CD8-positive, alpha-beta memory T cell (primary cell): ENCODE measurements around the gene TTC8. TPM values are rescaled to one million over a fixed set of nuclear protein-coding genes. Genes with fewer than 3 reads are reported as not detected.
"Not testable (repeated sequence)": the region's sequence is repeated elsewhere in the genome, so short reads cannot be mapped to it uniquely, and the experiment has no call there.

Source experiments
- CTCF ChIA-PET: fragments of 350-600 bp; sonication (Branson Sonifier 250); formaldehyde crosslinking; loops from one replicate; lab custom pipeline; 2021; ENCODE audit warnings: antibody characterized with exemption; lab: Charles Lee
- POLR2A ChIA-PET: fragments of 350-600 bp; sonication (Branson Sonifier 250); formaldehyde crosslinking; loops from one replicate; lab custom pipeline; 2021; ENCODE audit warnings: antibody characterized with exemption; lab: Charles Lee
- DNase-seq, 5 donors: peaks; one replicate each; pipeline versions ENCODE4 v3.0.0 to v3.0.0-alpha.2; 2020 to 2022; ENCODE audit warnings: mixed read lengths in 1 of 5
- H3K27ac ChIP-seq: one replicate; pipeline ENCODE4 v1.7.0; 2013; ENCODE audit warnings: low read depth, mild to moderate bottlenecking, low read length, moderate library complexity
- H3K27me3 ChIP-seq: 2 replicates; pipeline ENCODE4 v1.7.0; 2013; ENCODE audit warnings: low read length, mild to moderate bottlenecking; ENCODE audit not compliant: insufficient read depth, poor library complexity, severe bottlenecking
- H3K36me3 ChIP-seq: 2 replicates; pipeline ENCODE4 v1.7.0; 2013; ENCODE audit warnings: mild to moderate bottlenecking, low read length, moderate library complexity; ENCODE audit not compliant: insufficient read depth
- H3K4me1 ChIP-seq: 2 replicates; pipeline ENCODE4 v1.7.0; 2013; ENCODE audit warnings: mild to moderate bottlenecking, low read length, moderate library complexity; ENCODE audit not compliant: insufficient read depth
- H3K4me3 ChIP-seq: 2 replicates; pipeline ENCODE4 v1.7.0; 2013; ENCODE audit warnings: mild to moderate bottlenecking, low read length
- H3K9me3 ChIP-seq: 2 replicates; pipeline ENCODE4 v1.7.0; 2013; ENCODE audit warnings: mild to moderate bottlenecking, low read length
- H3K27ac Mint-ChIP-seq, 8 donors: one replicate each; pipeline ENCODE4 v1.8.0; 2020 to 2021; ENCODE audit warnings: mixed read lengths in 8 of 8, mild to moderate bottlenecking in 6 of 8, inconsistent platforms in 3 of 8, moderate library complexity in 3 of 8
- H3K27me3 Mint-ChIP-seq, 2 donors: one replicate each; pipeline ENCODE4 v1.8.0; 2020 to 2021; ENCODE audit warnings: mixed read lengths in 2 of 2, mild to moderate bottlenecking in 1 of 2, moderate library complexity in 1 of 2
- H3K36me3 Mint-ChIP-seq, 3 donors: one replicate each; pipeline ENCODE4 v1.8.0; 2020 to 2021; ENCODE audit warnings: mixed read lengths in 3 of 3, inconsistent platforms in 1 of 3, mild to moderate bottlenecking in 1 of 3
- H3K4me1 Mint-ChIP-seq, 3 donors: one replicate each; pipeline ENCODE4 v1.8.0; 2020 to 2021; ENCODE audit warnings: mixed read lengths in 3 of 3, inconsistent platforms in 1 of 3, mild to moderate bottlenecking in 1 of 3
- H3K4me3 Mint-ChIP-seq, 7 donors: one replicate each; pipeline ENCODE4 v1.8.0; 2020 to 2021; ENCODE audit warnings: mixed read lengths in 7 of 7, mild to moderate bottlenecking in 6 of 7, moderate library complexity in 4 of 7, inconsistent platforms in 2 of 7
- H3K9me3 Mint-ChIP-seq, 5 donors: one replicate each; pipeline ENCODE4 v1.8.0; 2020 to 2022; ENCODE audit warnings: mixed read lengths in 5 of 5, mild to moderate bottlenecking in 3 of 5, moderate library complexity in 2 of 5, inconsistent platforms in 1 of 5
- polyA plus RNA-seq: library from polyadenylated mRNA; unstranded; fragments of 300-500 nt; fragmentation: Illumina TruSeq; gene quantifications from one replicate; pipeline ENCODE4 v1.2.3, GENCODE V29; 2021
- total RNA-seq, 2 experiments: library from RNA; stranded (reverse); gene quantifications; one replicate each; pipeline ENCODE4 v1.2.3, GENCODE V29; 2021

Gene TTC8
- total RNA-seq = 1 to 10 TPM; 5.9 TPM
- polyA plus RNA-seq = 1.4 TPM

GRCh38 chr14:88824314-88825077 is at the start of gene TTC8:
Gene TTC8, plus strand, starts transcription at chr14:88824651. Its CDS starts 57 bp downstream, at chr14:88824708.
- ChIA-PET CTCF (interaction anchor here (1.1 to 2.1 kb wide), 2 partner anchors 10 to 32 kb away, joined by 3 to 8 read pairs; partner anchors contain the start of gene EML5), POLR2A (interaction anchor here (1.3 kb wide), 1 partner anchor 32 kb away, joined by 7 read pairs; the partner anchor contains the start of gene EML5)
- Histone ChIP-seq H3K4me3 (peak within 1 kb of the TSS; percentile 81), H3K4me1 (peaks cover 8% of the 10 kb centered on the region), H3K9me3 (no peaks in the 10 kb centered on the region), H3K36me3 (no peaks in the 10 kb centered on the region), H3K27ac (peak within 1 kb of the TSS; percentile 55), H3K27me3 (no peaks in the 10 kb centered on the region)
- H3K36me3 Mint-ChIP-seq = peaks cover 0 to 3% (median 0%) of the 10 kb centered on the region in 3 donors
- H3K27ac Mint-ChIP-seq = peak within 1 kb of the TSS; percentile 95 to 100 (median 99)
- H3K4me3 Mint-ChIP-seq = peak within 1 kb of the TSS; percentile 85 to 96 (median 89)
- peaks cover 13 to 16% (median 16%) of the 10 kb centered on the region in 3 donors for H3K4me1 Mint-ChIP-seq
- no peaks in the 10 kb centered on the region for H3K9me3 Mint-ChIP-seq
- DNase-seq = peak; percentile 69 to 91 (median 87)
- peaks cover 11 to 16% of the 10 kb centered on the region in 2 donors for H3K27me3 Mint-ChIP-seq

GRCh38 chr14:88775532-88775931 is 48.9 kb upstream of the TTC8 start:
- no peak for DNase-seq
- Mint-ChIP-seq H3K4me1 (no peaks in the 10 kb centered on the region), H3K4me3 (no peak overlapping the region), H3K27me3 (peaks cover 1 to 6% of the 10 kb centered on the region in 2 donors), H3K9me3 (peaks cover 0 to 2% (median 0%) of the 10 kb centered on the region in 5 donors), H3K36me3 (peaks cover 0 to 9% (median 3%) of the 10 kb centered on the region in 3 donors), H3K27ac (no peak overlapping the region)
- H3K9me3 ChIP-seq = no peaks in the 10 kb centered on the region
- H3K36me3 ChIP-seq = no peaks in the 10 kb centered on the region
- no peaks in the 10 kb centered on the region for H3K27me3 ChIP-seq
- H3K4me3 ChIP-seq = no peak overlapping the region
- CTCF ChIA-PET = no interaction called here
- POLR2A ChIA-PET = no interaction called here
- no peaks in the 10 kb centered on the region for H3K4me1 ChIP-seq
- H3K27ac ChIP-seq = no peak overlapping the region

GRCh38 chr14:88785911-88786310 is 38.5 kb upstream of the TTC8 start:
- H3K4me1 ChIP-seq = no peaks in the 10 kb centered on the region

GRCh38 chr14:88786715-88787114 is 37.7 kb upstream of the TTC8 start:
- Histone ChIP-seq H3K36me3 (no peaks in the 10 kb centered on the region), H3K27me3 (no peaks in the 10 kb centered on the region), H3K4me1 (peaks cover 7% of the 10 kb centered on the region), H3K4me3 (no peak overlapping the region), H3K9me3 (no peaks in the 10 kb centered on the region), H3K27ac (no peak overlapping the region)
- H3K4me3 Mint-ChIP-seq = no peak overlapping the region
- ChIA-PET POLR2A (no interaction called here), CTCF (no interaction called here)
- no peak overlapping the region for H3K27ac Mint-ChIP-seq
- H3K9me3 Mint-ChIP-seq = peaks cover 9 to 21% (median 17%) of the 10 kb centered on the region in 5 donors
- peaks cover 11 to 23% of the 10 kb centered on the region in 2 donors for H3K27me3 Mint-ChIP-seq
- H3K36me3 Mint-ChIP-seq = peaks cover under 1 to 17% (median 7%) of the 10 kb centered on the region in 3 donors
- DNase-seq = no peak
- H3K4me1 Mint-ChIP-seq = peaks cover 13 to 21% (median 15%) of the 10 kb centered on the region in 3 donors

More at GRCh38 chr14:88785911-88786310, 38.5 kb upstream of the TTC8 start:
- H3K27ac ChIP-seq = no peak overlapping the region
- H3K27me3 Mint-ChIP-seq = peaks cover 10 to 25% of the 10 kb centered on the region in 2 donors
- no peak overlapping the region for H3K4me3 ChIP-seq
- DNase-seq = no peak
- no peak overlapping the region for H3K27ac Mint-ChIP-seq
- H3K9me3 ChIP-seq = no peaks in the 10 kb centered on the region
- no peaks in the 10 kb centered on the region for H3K36me3 ChIP-seq
- ChIA-PET POLR2A (no interaction called here), CTCF (interaction anchor here (1.1 kb wide), 1 partner anchor 82 kb away, joined by 3 read pairs; no protein-coding TSS in a partner anchor)
- peaks cover 5 to 13% (median 7%) of the 10 kb centered on the region in 3 donors for H3K4me1 Mint-ChIP-seq
- no peaks in the 10 kb centered on the region for H3K27me3 ChIP-seq
- peaks cover 0 to 22% (median 7%) of the 10 kb centered on the region in 3 donors for H3K36me3 Mint-ChIP-seq
- H3K4me3 Mint-ChIP-seq = no peak overlapping the region
- H3K9me3 Mint-ChIP-seq = peaks cover 9 to 23% (median 18%) of the 10 kb centered on the region in 5 donors

- H3K36me3 ChIP-seq, H3K27me3 ChIP-seq, DNase-seq, H3K36me3 Mint-ChIP-seq, H3K27ac ChIP-seq, H3K27ac Mint-ChIP-seq, POLR2A ChIA-PET, H3K9me3 ChIP-seq, H3K4me3 ChIP-seq, CTCF ChIA-PET, H3K9me3 Mint-ChIP-seq, H3K4me3 Mint-ChIP-seq: not testable (repeated sequence)
- peaks cover 10 to 11% of the 10 kb centered on the region in 2 donors for H3K27me3 Mint-ChIP-seq
- peaks cover 19 to 31% (median 19%) of the 10 kb centered on the region in 3 donors for H3K4me1 Mint-ChIP-seq
- H3K4me1 ChIP-seq = peaks cover 16% of the 10 kb centered on the region
These were observed 34.9 kb upstream of the TTC8 start for GRCh38 chr14:88789573-88789972.

GRCh38 chr14:88790501-88791251 is 33.8 kb upstream of the TTC8 start:
- Mint-ChIP-seq H3K27ac (peak overlapping the region in 6 of 8 donors; percentile 14 to 93 (median 32)), H3K9me3 (no peaks in the 10 kb centered on the region), H3K4me1 (peaks cover 19 to 31% (median 19%) of the 10 kb centered on the region in 3 donors), H3K36me3 (peaks cover under 1 to 7% (median 5%) of the 10 kb centered on the region in 3 donors), H3K27me3 (peaks cover 7 to 9% of the 10 kb centered on the region in 2 donors), H3K4me3 (peak overlapping the region; percentile 87 to 92 (median 90))
- peaks cover 16% of the 10 kb centered on the region for H3K4me1 ChIP-seq
- H3K27ac ChIP-seq = no peak overlapping the region
- ChIA-PET CTCF (interaction anchor here (2.5 kb wide), 1 partner anchor 34 kb away, joined by 8 read pairs; the partner anchor contains the start of gene TTC8), POLR2A (no interaction called here)
- no peak for DNase-seq
- H3K4me3 ChIP-seq = no peak overlapping the region
- no peaks in the 10 kb centered on the region for H3K27me3 ChIP-seq
- no peaks in the 10 kb centered on the region for H3K9me3 ChIP-seq
- H3K36me3 ChIP-seq = no peaks in the 10 kb centered on the region

- ChIA-PET CTCF (interaction anchor here (2.5 kb wide), 1 partner anchor 33 kb away, joined by 8 read pairs; the partner anchor contains the start of gene TTC8), POLR2A (no interaction called here)
- Mint-ChIP-seq H3K27ac (peak overlapping the region in 7 of 8 donors; percentile 34 to 96 (median 78)), H3K4me1 (peaks cover 19 to 31% (median 19%) of the 10 kb centered on the region in 3 donors), H3K27me3 (peaks cover 7 to 9% of the 10 kb centered on the region in 2 donors), H3K4me3 (peak overlapping the region; percentile 87 to 92 (median 90)), H3K36me3 (peaks cover 0 to 7% (median 5%) of the 10 kb centered on the region in 3 donors), H3K9me3 (no peaks in the 10 kb centered on the region)
- Histone ChIP-seq H3K4me1 (peaks cover 16% of the 10 kb centered on the region), H3K27me3 (no peaks in the 10 kb centered on the region), H3K4me3 (no peak overlapping the region), H3K9me3 (no peaks in the 10 kb centered on the region), H3K27ac (no peak overlapping the region), H3K36me3 (no peaks in the 10 kb centered on the region)
- no peak for DNase-seq
These were observed 33.2 kb upstream of the TTC8 start for GRCh38 chr14:88791252-88791621.
